Effector CD8-positive, alpha-beta T cell (primary cell): ENCODE measurements around the gene SUGP2.
"Not testable (repeated sequence)": the region's sequence is repeated elsewhere in the genome, so short reads cannot be mapped to it uniquely, and the experiment has no call there.

Experiments
- DNase-seq: peaks from one replicate; lab custom pipeline; 2025; lab: John Stamatoyannopoulos, UW

SUGP2 gene

GRCh38 chr19:19032420-19033175 lies 719 bp downstream of the SUGP2 start:
- DNase-seq, result peak; percentile 79

- no peak for DNase-seq
Observed at GRCh38 chr19:19031891-19032290, 1.4 kb downstream of the SUGP2 start.

GRCh38 chr19:19028526-19028925 lies 4.8 kb downstream of the SUGP2 start:
- no peak for DNase-seq

GRCh38 chr19:19027228-19027627 lies 6.1 kb downstream of the SUGP2 start:
- DNase-seq, result no peak

- DNase-seq, result no peak
Observed at GRCh38 chr19:19026299-19026971, 6.9 kb downstream of the SUGP2 start.

GRCh38 chr19:19025861-19026260 lies 7.5 kb downstream of the SUGP2 start:
- DNase-seq, result no peak

GRCh38 chr19:19023376-19023775 lies 9.9 kb downstream of the SUGP2 start:
- not testable (repeated sequence) for DNase-seq

- DNase-seq, result no peak
Observed at GRCh38 chr19:19022380-19022961, 10.8 kb downstream of the SUGP2 start.

GRCh38 chr19:19021115-19021514 lies 12.2 kb downstream of the SUGP2 start:
- DNase-seq, result no peak

- DNase-seq, result no peak
Observed at GRCh38 chr19:19010551-19010950, 22.8 kb downstream of the SUGP2 start.

GRCh38 chr19:19009951-19010350 lies 23.4 kb downstream of the SUGP2 start:
- no peak for DNase-seq

- DNase-seq, result no peak
Observed at GRCh38 chr19:19006213-19006612, 27.1 kb downstream of the SUGP2 start.

GRCh38 chr19:19004144-19004543 lies 29.2 kb downstream of the SUGP2 start:
- no peak for DNase-seq

GRCh38 chr19:18999896-19000620 lies 33.3 kb downstream of the SUGP2 start:
- DNase-seq, result no peak

GRCh38 chr19:18999016-18999758 lies 34.1 kb downstream of the SUGP2 start:
- DNase-seq, result no peak

GRCh38 chr19:18998276-18998675 lies 35.0 kb downstream of the SUGP2 start:
- no peak for DNase-seq

GRCh38 chr19:18996796-18997394 lies 36.4 kb downstream of the SUGP2 start:
- DNase-seq, result no peak

- no peak for DNase-seq
Observed at GRCh38 chr19:18996351-18996750, 37.0 kb downstream of the SUGP2 start.

GRCh38 chr19:18995804-18996241 lies 37.5 kb downstream of the SUGP2 start:
- DNase-seq, result no peak

- no peak for DNase-seq
Observed at GRCh38 chr19:18993115-18993514, 40.2 kb downstream of the SUGP2 start.

- no peak for DNase-seq
Observed at GRCh38 chr19:18992696-18993095, 40.6 kb downstream of the SUGP2 start.
